Peyer's patch (tissue), 4 donors: ENCODE data around the gene MRPL12. TPM values are rescaled to one million over a fixed set of nuclear protein-coding genes. Genes with fewer than 3 reads are reported as not detected.
A peak's percentile ranks its signal among the peaks of the same experiment; 100 is the strongest.

Experiments used
- DNase-seq, 3 donors: peaks; one replicate each; pipeline ENCODE4 v3.0.0-alpha.2; 2017 to 2019
- H3K27ac ChIP-seq, 4 donors: fragments of 200-600 bp; sonication (generic); one replicate each; pipeline ENCODE4 v1.5.1; 2016 to 2019
- H3K27me3 ChIP-seq, 2 donors: fragments of 200-600 bp; sonication (generic); one replicate each; pipeline ENCODE4 v1.5.1; 2019
- H3K36me3 ChIP-seq, 3 donors: fragments of 200-600 bp; sonication (generic); one replicate each; pipeline ENCODE4 v1.5.1; 2016 to 2019
- H3K4me1 ChIP-seq, 4 donors: fragments of 200-600 bp; sonication (generic); one replicate each; pipeline ENCODE4 v1.5.1; 2016 to 2019
- H3K4me3 ChIP-seq, 4 donors: fragments of 200-600 bp; sonication (generic); 1 replicate in 3 of 4; 2 replicates in 1 of 4; pipeline ENCODE4 v1.5.1; 2016 to 2019; ENCODE audit warnings: mild to moderate bottlenecking in 1 of 4
- H3K9me3 ChIP-seq, 4 donors: fragments of 200-600 bp; sonication (generic); one replicate each; pipeline ENCODE4 v1.5.1; 2016 to 2019; ENCODE audit warnings: mild to moderate bottlenecking in 1 of 4
- CTCF ChIP-seq, 6 experiments: fragments of 450-650 bp in 4 of 6; fragments of 200-600 bp in 2 of 6; sonication (generic) in 1 of 6; IDR thresholded peaks; one replicate each; pipeline ENCODE4 v1.5.1; 2017 to 2019; ENCODE audit warnings: antibody characterized with exemption in 6 of 6, mild to moderate bottlenecking in 3 of 6, moderate library complexity in 1 of 6
- POLR2A ChIP-seq, 2 donors: fragments of 450-650 bp; IDR thresholded peaks; one replicate each; pipeline ENCODE4 v1.5.1; 2017; ENCODE audit warnings: antibody characterized with exemption in 2 of 2, mild to moderate bottlenecking in 2 of 2, moderate library complexity in 2 of 2
- total RNA-seq, 4 donors: library from RNA; depleted of rRNA; stranded (reverse); fragments of >200 nt; gene quantifications; one replicate each; pipeline ENCODE4 v1.1.0, GENCODE V29; 2016

The MRPL12 gene
- total RNA-seq, 4 donors from 2014 or later, result 65.6 to 99.9 (median 76.4) TPM

- no peaks in the 10 kb centered on the region for H3K9me3 ChIP-seq
- DNase-seq, result peak; percentile 94 to 98 (median 97)
- peak within 1 kb of the TSS; percentile 87 to 96 (median 88) for H3K27ac ChIP-seq
- peaks cover 0 to 32% (median 0%) of the 10 kb centered on the region in 3 donors for H3K36me3 ChIP-seq
- no peaks in the 10 kb centered on the region for H3K27me3 ChIP-seq
- TF ChIP-seq POLR2A (IDR thresholded peaks at IDR 0.05) (peak; percentile 79 to 83), CTCF (IDR thresholded peaks at IDR 0.05) (no peak)
- peaks cover 0 to 22% (median 10%) of the 10 kb centered on the region in 4 donors for H3K4me1 ChIP-seq
- peak within 1 kb of the TSS; percentile 79 to 99 (median 90) for H3K4me3 ChIP-seq
These were observed 36.6 kb upstream of the MRPL12 start, which contains the start of the genes CCDC137 and OXLD1 for GRCh38 chr17:81666342-81667191. Gene CCDC137, plus strand, starts transcription at chr17:81666737. Its CDS starts 30 bp downstream, at chr17:81666767. Gene OXLD1, minus strand, starts transcription at chr17:81666605. Its CDS starts 28 bp downstream, at chr17:81666577.

GRCh38 chr17:81667754-81668153 lies 35.4 kb upstream of the MRPL12 start:
- Histone ChIP-seq H3K9me3 (no peaks in the 10 kb centered on the region), H3K27ac (no peak overlapping the region), H3K4me1 (peaks cover 0 to 22% (median 10%) of the 10 kb centered on the region in 4 donors), H3K4me3 (peak overlapping the region in 1 of 4 donors; percentile 89), H3K36me3 (peaks cover 0 to 43% (median 0%) of the 10 kb centered on the region in 3 donors), H3K27me3 (no peaks in the 10 kb centered on the region)
- no peak for TF ChIP-seq POLR2A (IDR thresholded peaks at IDR 0.05)
- TF ChIP-seq CTCF (IDR thresholded peaks at IDR 0.05), result no peak
- no peak for DNase-seq

- TF ChIP-seq POLR2A (IDR thresholded peaks at IDR 0.05) (no peak), CTCF (IDR thresholded peaks at IDR 0.05) (no peak)
- H3K4me1 ChIP-seq, result peaks cover 0 to 8% (median 0%) of the 10 kb centered on the region in 4 donors
These were observed 30.7 kb upstream of the MRPL12 start for GRCh38 chr17:81672504-81672903.

GRCh38 chr17:81672954-81673353 lies 30.2 kb upstream of the MRPL12 start:
- H3K4me3 ChIP-seq, result no peak overlapping the region
- peaks cover 0 to 52% (median 0%) of the 10 kb centered on the region in 3 donors for H3K36me3 ChIP-seq

More at GRCh38 chr17:81672504-81672903, 30.7 kb upstream of the MRPL12 start:
- peaks cover 0 to 52% (median 0%) of the 10 kb centered on the region in 3 donors for H3K36me3 ChIP-seq
- H3K9me3 ChIP-seq, result no peaks in the 10 kb centered on the region
- no peak overlapping the region for H3K27ac ChIP-seq
- DNase-seq, result no peak
- H3K27me3 ChIP-seq, result no peaks in the 10 kb centered on the region
- H3K4me3 ChIP-seq, result no peak overlapping the region

More at GRCh38 chr17:81672954-81673353, 30.2 kb upstream of the MRPL12 start:
- TF ChIP-seq CTCF (IDR thresholded peaks at IDR 0.05), result no peak
- no peak for TF ChIP-seq POLR2A (IDR thresholded peaks at IDR 0.05)
- no peak overlapping the region for H3K27ac ChIP-seq
- peaks cover 0 to 3% (median 0%) of the 10 kb centered on the region in 4 donors for H3K4me1 ChIP-seq
- H3K27me3 ChIP-seq, result no peaks in the 10 kb centered on the region
- H3K9me3 ChIP-seq, result no peaks in the 10 kb centered on the region
- DNase-seq, result no peak
